Esophagus muscularis mucosa (tissue), 4 donors: ENCODE measurements around the gene KRT38.

Source experiments
- EP300 ChIP-seq: sonication (generic); formaldehyde crosslinking; IDR thresholded peaks from one replicate; pipeline ENCODE4 v1.6.1; 2017; ENCODE audit warnings: antibody characterized with exemption
- POLR2AphosphoS5 ChIP-seq, 2 donors: sonication (generic); formaldehyde crosslinking; IDR thresholded peaks; one replicate each; pipeline ENCODE4 v1.6.1; 2017; ENCODE audit warnings: antibody characterized with exemption in 2 of 2
- TF ChIP-seq, protein P1 (sequence below), 3 experiments: fragments of 200-600 bp in 2 of 3; fragments of 450-650 bp in 1 of 3; sonication (generic) in 2 of 3; IDR thresholded peaks; one replicate each; pipeline ENCODE4 v1.5.1; 2017 to 2019; ENCODE audit warnings: antibody characterized with exemption in 3 of 3, mild to moderate bottlenecking in 2 of 3, moderate library complexity in 1 of 3

DNA sequence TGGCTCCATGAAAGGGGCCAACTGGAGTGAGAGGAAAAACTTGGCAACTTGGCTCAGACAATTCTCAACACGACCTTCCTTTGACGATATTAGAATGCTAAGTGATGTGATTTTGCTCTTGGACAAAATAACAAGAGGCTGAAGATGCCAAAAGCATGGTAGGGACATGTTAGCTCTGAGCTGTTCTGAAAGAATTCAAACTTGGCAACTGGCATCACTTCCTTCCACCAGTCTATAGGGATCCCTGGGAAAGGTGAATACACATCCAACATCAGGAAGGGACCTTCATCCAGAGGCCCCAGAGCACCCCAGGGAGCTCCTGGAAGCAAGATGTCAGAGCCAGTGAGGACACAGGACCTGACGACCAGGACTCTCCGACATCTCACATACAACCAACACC, 20.6 kb downstream of the KRT38 start:
- TF ChIP-seq EP300 (no peak), POLR2AphosphoS5 (IDR thresholded peaks at IDR 0.05) (no peak)
- TF ChIP-seq, protein P1, sequence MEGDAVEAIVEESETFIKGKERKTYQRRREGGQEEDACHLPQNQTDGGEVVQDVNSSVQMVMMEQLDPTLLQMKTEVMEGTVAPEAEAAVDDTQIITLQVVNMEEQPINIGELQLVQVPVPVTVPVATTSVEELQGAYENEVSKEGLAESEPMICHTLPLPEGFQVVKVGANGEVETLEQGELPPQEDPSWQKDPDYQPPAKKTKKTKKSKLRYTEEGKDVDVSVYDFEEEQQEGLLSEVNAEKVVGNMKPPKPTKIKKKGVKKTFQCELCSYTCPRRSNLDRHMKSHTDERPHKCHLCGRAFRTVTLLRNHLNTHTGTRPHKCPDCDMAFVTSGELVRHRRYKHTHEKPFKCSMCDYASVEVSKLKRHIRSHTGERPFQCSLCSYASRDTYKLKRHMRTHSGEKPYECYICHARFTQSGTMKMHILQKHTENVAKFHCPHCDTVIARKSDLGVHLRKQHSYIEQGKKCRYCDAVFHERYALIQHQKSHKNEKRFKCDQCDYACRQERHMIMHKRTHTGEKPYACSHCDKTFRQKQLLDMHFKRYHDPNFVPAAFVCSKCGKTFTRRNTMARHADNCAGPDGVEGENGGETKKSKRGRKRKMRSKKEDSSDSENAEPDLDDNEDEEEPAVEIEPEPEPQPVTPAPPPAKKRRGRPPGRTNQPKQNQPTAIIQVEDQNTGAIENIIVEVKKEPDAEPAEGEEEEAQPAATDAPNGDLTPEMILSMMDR (IDR thresholded peaks at IDR 0.05): no peak
